HUES64 (cell line): Measurements from ENCODE around the gene MRAS.

Source experiments
- H3K27ac ChIP-seq: 2 replicates; pipeline ENCODE4 v1.7.0; 2013; ENCODE audit warnings: low read depth, low read length, inconsistent platforms
- H3K27me3 ChIP-seq: 2 replicates; pipeline ENCODE4 v1.6.1; 2013; ENCODE audit warnings: mild to moderate bottlenecking, low read length; ENCODE audit not compliant: insufficient read depth
- H3K36me3 ChIP-seq: 2 replicates; pipeline ENCODE4 v1.6.1; 2013; ENCODE audit warnings: mild to moderate bottlenecking, low read length; ENCODE audit not compliant: insufficient read depth
- H3K4me1 ChIP-seq: 2 replicates; pipeline ENCODE4 v1.6.1; 2013; ENCODE audit warnings: mild to moderate bottlenecking, low read length, moderate library complexity; ENCODE audit not compliant: insufficient read depth
- H3K4me3 ChIP-seq: 2 replicates; pipeline ENCODE4 v1.5.1; 2013; ENCODE audit warnings: mild to moderate bottlenecking, low read length, moderate library complexity
- H3K9ac ChIP-seq: 2 replicates; pipeline ENCODE4 v1.6.1; 2013; ENCODE audit warnings: mild to moderate bottlenecking, low read depth, low read length
- H3K9me3 ChIP-seq: 2 replicates; pipeline ENCODE4 v1.6.1; 2013; ENCODE audit warnings: low read depth, low read length; ENCODE audit not compliant: insufficient read depth
- WGBS: fragments of 150-250, 120-280 bp; methylation state at CpG from one replicate; pipeline ENCODE4 v1.1.7; 2013; ENCODE audit warnings: missing lambda C conversion rate; 5-methylcytosine and 5-hydroxymethylcytosine counted together

Gene MRAS

DNA sequence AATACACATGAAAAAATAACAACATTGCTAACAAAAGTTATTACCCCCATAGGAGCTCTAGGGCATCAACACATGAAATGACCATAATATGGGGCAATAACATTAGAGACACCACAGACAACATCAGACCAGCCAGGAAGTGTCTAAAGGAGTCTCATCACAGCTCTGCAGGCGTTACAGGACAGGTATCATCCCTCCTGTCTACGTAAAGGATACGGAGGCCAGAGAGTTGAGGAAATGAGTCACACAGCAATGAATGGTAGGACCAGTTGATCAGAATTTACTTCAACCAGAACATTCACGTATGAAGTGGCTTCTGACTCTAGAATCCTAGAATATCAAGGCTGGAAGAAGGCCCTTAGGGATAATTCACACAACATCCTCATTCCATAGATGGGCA lies 20.5 kb upstream of the MRAS start:
- H3K9ac ChIP-seq = no peak overlapping the region
- H3K27me3 ChIP-seq = peaks cover 5% of the 10 kb centered on the region; the same call in 1 of the 2 replicates
- H3K4me3 ChIP-seq = no peak overlapping the region
- peaks cover 8% of the 10 kb centered on the region for H3K4me1 ChIP-seq
- WGBS = 84% methylated on average over 4 of the region's 4 CpGs
- no peaks in the 10 kb centered on the region for H3K9me3 ChIP-seq
- H3K27ac ChIP-seq = no peak overlapping the region
- no peaks in the 10 kb centered on the region for H3K36me3 ChIP-seq

DNA sequence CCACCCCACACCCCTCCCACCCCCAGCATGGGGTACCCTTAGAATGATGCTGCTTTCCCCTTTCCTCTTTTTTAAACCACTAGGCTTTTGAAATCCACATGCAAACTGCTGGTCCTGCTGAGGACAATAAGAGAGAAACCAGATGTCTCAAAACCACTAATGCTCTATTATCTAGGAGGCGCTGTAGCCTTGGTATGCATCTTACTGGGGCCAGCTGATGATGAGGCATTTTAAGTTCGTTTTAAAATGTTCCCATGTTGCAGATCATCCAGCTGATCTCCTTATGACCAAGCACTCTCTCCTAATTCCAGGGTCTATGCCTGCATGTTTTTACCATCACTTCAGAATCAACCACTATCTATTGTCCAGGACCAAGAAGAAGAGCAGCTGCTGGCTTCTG lies 20.0 kb upstream of the MRAS start:
- no peak overlapping the region for H3K27ac ChIP-seq
- H3K36me3 ChIP-seq = no peaks in the 10 kb centered on the region
- H3K27me3 ChIP-seq = peaks cover 5% of the 10 kb centered on the region; the same call in 1 of the 2 replicates
- no peaks in the 10 kb centered on the region for H3K9me3 ChIP-seq
- no peak overlapping the region for H3K4me3 ChIP-seq
- H3K9ac ChIP-seq = no peak overlapping the region
- 67% methylated on average over 2 of the region's 2 CpGs for WGBS
- peaks cover 8% of the 10 kb centered on the region for H3K4me1 ChIP-seq

GRCh38 chr3:138329127-138329983 lies 19.0 kb upstream of the MRAS start, which contains the start of gene NME9:
Gene NME9 (minus strand): TSS chr3:138329851. CDS start chr3:138329335, 516 bp downstream.
- 1% methylated on average over 62 of the region's 62 CpGs for WGBS
- Histone ChIP-seq H3K36me3 (no peaks in the 10 kb centered on the region), H3K4me3 (peak within 1 kb of the TSS; percentile 63), H3K27me3 (peaks cover 5% of the 10 kb centered on the region; the same call in 1 of the 2 replicates), H3K4me1 (peaks cover 8% of the 10 kb centered on the region), H3K9ac (peak within 1 kb of the TSS; percentile 25), H3K9me3 (no peaks in the 10 kb centered on the region), H3K27ac (no peak within 1 kb of the TSS)

- peaks cover 5% of the 10 kb centered on the region; the same call in 1 of the 2 replicates for H3K27me3 ChIP-seq
- H3K27ac ChIP-seq = no peak overlapping the region
- H3K36me3 ChIP-seq = no peaks in the 10 kb centered on the region
- H3K4me1 ChIP-seq = peaks cover 8% of the 10 kb centered on the region
- no peak overlapping the region for H3K9ac ChIP-seq
- peak overlapping the region; percentile 63 for H3K4me3 ChIP-seq
- H3K9me3 ChIP-seq = no peaks in the 10 kb centered on the region
- 0% methylated on average over 5 of the region's 7 CpGs for whole genome bisulfite sequencing
These were observed 18.4 kb upstream of the MRAS start for GRCh38 chr3:138329984-138330293.

DNA sequence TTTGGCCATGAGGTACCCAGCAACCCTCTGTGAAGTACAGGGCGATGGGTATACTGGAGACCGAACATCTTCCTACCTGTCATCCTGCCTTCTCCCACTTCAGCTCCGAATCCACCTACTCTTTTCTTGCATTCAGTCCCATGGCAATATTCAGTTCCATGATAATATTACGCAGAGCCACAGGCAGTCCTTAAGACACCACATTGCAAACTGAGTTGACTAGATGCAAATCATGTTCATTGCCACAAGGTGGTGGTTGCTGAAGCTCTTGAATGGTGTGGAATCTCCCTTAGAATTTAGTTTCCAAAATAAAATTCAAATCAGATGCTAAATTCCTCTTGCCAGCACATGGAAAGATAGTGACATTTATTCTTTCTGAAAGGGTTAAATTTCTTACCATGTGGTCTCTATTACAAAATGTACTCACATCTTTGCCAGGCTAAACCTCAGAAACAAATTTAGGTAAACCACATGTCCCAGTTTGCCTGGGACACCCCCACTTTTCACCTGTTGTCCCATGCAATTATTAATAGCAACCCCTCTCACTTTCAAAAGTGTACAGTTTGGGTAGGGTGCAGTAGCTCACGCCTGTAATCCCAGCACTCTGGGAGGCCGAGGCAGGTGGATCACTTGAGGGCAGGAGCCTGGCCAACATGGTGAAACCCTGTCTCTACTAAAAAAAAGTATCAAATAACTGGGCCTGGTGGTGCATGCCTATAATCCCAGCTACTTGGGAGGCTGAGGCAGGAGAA lies 17.1 kb upstream of the MRAS start:
- 91% methylated on average over 6 of the region's 6 CpGs for WGBS
- H3K9ac ChIP-seq = no peak overlapping the region
- H3K27ac ChIP-seq = no peak overlapping the region
- no peak overlapping the region for H3K4me3 ChIP-seq
- peaks cover 8% of the 10 kb centered on the region for H3K4me1 ChIP-seq
- no peaks in the 10 kb centered on the region for H3K9me3 ChIP-seq
- peaks cover 5% of the 10 kb centered on the region; the same call in 1 of the 2 replicates for H3K27me3 ChIP-seq
- no peaks in the 10 kb centered on the region for H3K36me3 ChIP-seq

GRCh38 chr3:138332472-138333073 lies 15.8 kb upstream of the MRAS start:
- peaks cover 12% of the 10 kb centered on the region for H3K4me1 ChIP-seq
- WGBS = 72% methylated on average over 4 of the region's 4 CpGs
- no peak overlapping the region for H3K4me3 ChIP-seq
- peaks cover 5% of the 10 kb centered on the region; the same call in 1 of the 2 replicates for H3K27me3 ChIP-seq
- no peak overlapping the region for H3K9ac ChIP-seq
- H3K9me3 ChIP-seq = no peaks in the 10 kb centered on the region
- no peak overlapping the region for H3K27ac ChIP-seq
- no peaks in the 10 kb centered on the region for H3K36me3 ChIP-seq

- H3K36me3 ChIP-seq = no peaks in the 10 kb centered on the region
- H3K27me3 ChIP-seq = no peaks in the 10 kb centered on the region
- 96% methylated on average over 4 of the region's 4 CpGs for WGBS
- H3K4me3 ChIP-seq = no peak overlapping the region
- H3K9me3 ChIP-seq = no peaks in the 10 kb centered on the region
- no peak overlapping the region for H3K9ac ChIP-seq
- peaks cover 10% of the 10 kb centered on the region for H3K4me1 ChIP-seq
- no peak overlapping the region for H3K27ac ChIP-seq
These were observed 13.8 kb upstream of the MRAS start for GRCh38 chr3:138334608-138335007.

- H3K27ac ChIP-seq = no peak overlapping the region
- WGBS = 66% methylated on average over 4 of the region's 4 CpGs
- no peak overlapping the region for H3K9ac ChIP-seq
- no peaks in the 10 kb centered on the region for H3K27me3 ChIP-seq
- peaks cover 10% of the 10 kb centered on the region for H3K4me1 ChIP-seq
- 0 out of 2 replicates have a peak, but pooled peaks cover 4% of the 10 kb centered on the region for H3K9me3 ChIP-seq
- H3K4me3 ChIP-seq = no peak overlapping the region
- H3K36me3 ChIP-seq = no peaks in the 10 kb centered on the region
These were observed 11.9 kb upstream of the MRAS start for GRCh38 chr3:138336454-138336999.

DNA sequence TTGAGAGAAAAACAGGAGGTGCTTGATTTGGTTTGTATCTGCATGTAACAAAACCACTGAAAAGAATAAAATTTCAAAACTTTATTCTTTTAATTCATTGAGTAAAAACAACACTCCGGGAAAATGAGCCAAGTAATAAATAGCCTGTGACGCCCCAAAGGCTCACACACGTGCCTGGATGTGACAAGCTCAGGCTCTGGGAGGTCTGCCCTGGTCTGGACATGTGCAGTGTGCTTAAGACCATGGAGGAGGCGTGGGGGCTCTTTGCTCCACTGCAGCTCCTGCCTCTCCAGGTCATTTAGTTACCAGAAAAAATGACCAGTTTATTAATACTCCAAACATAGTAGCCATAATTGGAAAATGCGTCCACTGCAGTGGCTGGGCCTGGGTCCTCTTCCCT lies 10.1 kb upstream of the MRAS start:
- Histone ChIP-seq H3K4me1 (peaks cover 10% of the 10 kb centered on the region), H3K9me3 (0 out of 2 replicates have a peak, but pooled peaks cover 4% of the 10 kb centered on the region), H3K27ac (no peak overlapping the region), H3K4me3 (no peak overlapping the region), H3K9ac (no peak overlapping the region), H3K27me3 (no peaks in the 10 kb centered on the region), H3K36me3 (no peaks in the 10 kb centered on the region)
- WGBS = 94% methylated on average over 5 of the region's 5 CpGs

GRCh38 chr3:138338811-138339210 lies 9.6 kb upstream of the MRAS start:
- Histone ChIP-seq H3K4me3 (no peak overlapping the region), H3K9ac (no peak overlapping the region), H3K27ac (no peak overlapping the region), H3K27me3 (no peaks in the 10 kb centered on the region), H3K36me3 (no peaks in the 10 kb centered on the region), H3K4me1 (peaks cover 10% of the 10 kb centered on the region), H3K9me3 (0 out of 2 replicates have a peak, but pooled peaks cover 4% of the 10 kb centered on the region)
- 89% methylated on average over 5 of the region's 5 CpGs for WGBS
